Fibroblast of mammary gland (primary cell): ENCODE measurements around the gene SKIC8.

ENCODE experiments used
- DNase-seq: peaks from one replicate; pipeline ENCODE4 v3.0.0-alpha.2; 2010; ENCODE audit warnings: low read depth
- H3K4me3 ChIP-seq: 2 replicates; pipeline ENCODE4 v1.5.1; 2011; ENCODE audit warnings: low read depth, mild to moderate bottlenecking, low read length, moderate library complexity; ENCODE audit not compliant: control insufficient read depth
- TF ChIP-seq, protein P1 (sequence below): conservative IDR thresholded peaks from 2 replicates; pipeline ENCODE4 v1.5.1; 2011; ENCODE audit warnings: low read depth, low read length, inconsistent platforms; ENCODE audit not compliant: control insufficient read depth, insufficient read depth

The SKIC8 gene

DNA sequence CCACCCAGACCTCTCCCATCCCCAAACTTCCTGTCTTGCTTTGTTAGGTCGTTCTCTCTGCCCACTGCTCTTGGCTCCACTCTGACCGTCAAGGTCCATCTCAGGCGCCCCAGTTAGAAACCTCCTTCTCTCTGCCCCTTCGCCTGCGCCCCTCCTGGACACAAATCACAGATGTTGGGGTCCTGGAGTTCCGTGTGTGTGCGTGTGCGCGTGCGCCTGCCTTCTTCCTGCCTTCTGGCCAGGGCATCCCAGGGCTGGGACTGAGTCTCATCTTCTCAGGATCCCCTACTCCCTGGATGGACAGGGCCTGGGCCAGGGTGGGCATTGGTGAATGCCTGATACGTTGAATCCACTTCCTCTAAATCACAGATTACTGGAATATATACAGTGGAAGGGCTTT, 65.9 kb downstream of the SKIC8 start:
- TF ChIP-seq, protein P1, sequence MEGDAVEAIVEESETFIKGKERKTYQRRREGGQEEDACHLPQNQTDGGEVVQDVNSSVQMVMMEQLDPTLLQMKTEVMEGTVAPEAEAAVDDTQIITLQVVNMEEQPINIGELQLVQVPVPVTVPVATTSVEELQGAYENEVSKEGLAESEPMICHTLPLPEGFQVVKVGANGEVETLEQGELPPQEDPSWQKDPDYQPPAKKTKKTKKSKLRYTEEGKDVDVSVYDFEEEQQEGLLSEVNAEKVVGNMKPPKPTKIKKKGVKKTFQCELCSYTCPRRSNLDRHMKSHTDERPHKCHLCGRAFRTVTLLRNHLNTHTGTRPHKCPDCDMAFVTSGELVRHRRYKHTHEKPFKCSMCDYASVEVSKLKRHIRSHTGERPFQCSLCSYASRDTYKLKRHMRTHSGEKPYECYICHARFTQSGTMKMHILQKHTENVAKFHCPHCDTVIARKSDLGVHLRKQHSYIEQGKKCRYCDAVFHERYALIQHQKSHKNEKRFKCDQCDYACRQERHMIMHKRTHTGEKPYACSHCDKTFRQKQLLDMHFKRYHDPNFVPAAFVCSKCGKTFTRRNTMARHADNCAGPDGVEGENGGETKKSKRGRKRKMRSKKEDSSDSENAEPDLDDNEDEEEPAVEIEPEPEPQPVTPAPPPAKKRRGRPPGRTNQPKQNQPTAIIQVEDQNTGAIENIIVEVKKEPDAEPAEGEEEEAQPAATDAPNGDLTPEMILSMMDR, result no peak
- no peak overlapping the region for H3K4me3 ChIP-seq

More for the DNA sequence above, 65.9 kb downstream of the SKIC8 start:
- DNase-seq, result no peak
